ENCODE results near the gene HABP2. TPM values are rescaled to one million over a fixed set of nuclear protein-coding genes. Genes with fewer than 3 reads are reported as not detected.

HABP2 gene
- polyA plus RNA-seq, 3 donors, result 0.09 to 5.2 TPM; not detected in 1

- 61 to 78% (median 71%) methylated on average over 4 of the region's 4 CpGs for WGBS, 3 donors
- no peak overlapping the region for H3K27ac ChIP-seq (ENCODE audit: low read depth, low read length)
These were observed 24.0 kb downstream of the HABP2 start for GRCh38 chr10:113576852-113577251.

GRCh38 chr10:113578773-113579172 lies 25.9 kb downstream of the HABP2 start:
- no peak overlapping the region for H3K27ac ChIP-seq (ENCODE audit: low read depth, low read length)
- 76 to 94% (median 94%) methylated on average over 1 of the region's 1 CpG for WGBS, 3 donors

GRCh38 chr10:113581092-113581491 lies 28.2 kb downstream of the HABP2 start:
- no peak overlapping the region for H3K27ac ChIP-seq (ENCODE audit: low read depth, low read length)
- WGBS, 3 donors, result 71 to 91% (median 80%) methylated on average over 1 of the region's 1 CpG

GRCh38 chr10:113583571-113583970 lies 30.7 kb downstream of the HABP2 start:
- H3K27ac ChIP-seq (ENCODE audit: low read depth, low read length), result no peak overlapping the region
- 64 to 82% (median 69%) methylated on average over 3 of the region's 3 CpGs for WGBS, 3 donors

- H3K27ac ChIP-seq (ENCODE audit: low read depth, low read length), result no peak overlapping the region
- 48 to 82% (median 58%) methylated on average over 1 of the region's 1 CpG for WGBS, 3 donors
These were observed 33.1 kb downstream of the HABP2 start for GRCh38 chr10:113585949-113586348.

GRCh38 chr10:113589201-113589770 lies 36.4 kb downstream of the HABP2 start:
- no peak overlapping the region for H3K27ac ChIP-seq (ENCODE audit: low read depth, low read length)
- 76 to 84% (median 81%) methylated on average over 13 of the region's 13 CpGs for WGBS, 3 donors

GRCh38 chr10:113590581-113590980 lies 37.7 kb downstream of the HABP2 start:
- WGBS, 3 donors, result 91 to 95% (median 94%) methylated on average over 12 of the region's 12 CpGs
- no peak overlapping the region for H3K27ac ChIP-seq (ENCODE audit: low read depth, low read length)

GRCh38 chr10:113592380-113592779 lies 39.5 kb downstream of the HABP2 start:
- no peak overlapping the region for H3K27ac ChIP-seq (ENCODE audit: low read depth, low read length)
- WGBS, 3 donors, result 76 to 88% (median 83%) methylated on average over 8 of the region's 8 CpGs

GRCh38 chr10:113594652-113595051 lies 41.8 kb downstream of the HABP2 start:
- 89 to 92% (median 91%) methylated on average over 13 of the region's 13 CpGs for WGBS, 3 donors
- H3K27ac ChIP-seq (ENCODE audit: low read depth, low read length), result no peak overlapping the region

GRCh38 chr10:113600569-113600968 lies 47.7 kb downstream of the HABP2 start:
- H3K27ac ChIP-seq (ENCODE audit: low read depth, low read length), result no peak overlapping the region
- WGBS, 3 donors, result 92 to 95% (median 93%) methylated on average over 3 of the region's 3 CpGs

- no peak overlapping the region for H3K27ac ChIP-seq (ENCODE audit: low read depth, low read length)
- WGBS, 3 donors, result 85 to 92% (median 88%) methylated on average over 13 of the region's 13 CpGs
These were observed 50.4 kb downstream of the HABP2 start for GRCh38 chr10:113603057-113603777.

GRCh38 chr10:113604572-113604971 lies 51.7 kb downstream of the HABP2 start:
- H3K27ac ChIP-seq (ENCODE audit: low read depth, low read length), result no peak overlapping the region
- whole genome bisulfite sequencing, 3 donors, result 90 to 94% (median 92%) methylated on average over 12 of the region's 12 CpGs

- no peak overlapping the region for H3K27ac ChIP-seq (ENCODE audit: low read depth, low read length)
- WGBS, 3 donors, result 58 to 68% (median 64%) methylated on average over 13 of the region's 13 CpGs
These were observed 52.6 kb downstream of the HABP2 start for GRCh38 chr10:113605268-113605978.

GRCh38 chr10:113609704-113610108 lies 56.9 kb downstream of the HABP2 start:
- 72 to 89% (median 82%) methylated on average over 4 of the region's 4 CpGs for WGBS, 3 donors
- H3K27ac ChIP-seq (ENCODE audit: low read depth, low read length), result no peak overlapping the region

- 46 to 69% (median 48%) methylated on average over 26 of the region's 26 CpGs for WGBS, 3 donors
These were observed 58.1 kb downstream of the HABP2 start for GRCh38 chr10:113610631-113611601.

GRCh38 chr10:113612154-113612553 lies 59.3 kb downstream of the HABP2 start:
- H3K27ac ChIP-seq (ENCODE audit: low read depth, low read length), result no peak overlapping the region
- WGBS, 3 donors, result 21 to 71% (median 64%) methylated on average over 3 of the region's 3 CpGs

More at GRCh38 chr10:113610631-113611601, 58.1 kb downstream of the HABP2 start:
- no peak overlapping the region for H3K27ac ChIP-seq (ENCODE audit: low read depth, low read length)

GRCh38 chr10:113613427-113613826 lies 60.6 kb downstream of the HABP2 start:
- 82 to 90% (median 83%) methylated on average over 2 of the region's 2 CpGs for WGBS, 3 donors
- no peak overlapping the region for H3K27ac ChIP-seq (ENCODE audit: low read depth, low read length)

GRCh38 chr10:113613977-113614690 lies 61.3 kb downstream of the HABP2 start:
- H3K27ac ChIP-seq (ENCODE audit: low read depth, low read length), result no peak overlapping the region
- 65 to 79% (median 66%) methylated on average over 15 of the region's 15 CpGs for WGBS, 3 donors
